ENCODE measurements around the gene EGF.
"Not testable (repeated sequence)": the region's sequence is repeated elsewhere in the genome, so short reads cannot be mapped to it uniquely, and the experiment has no call there.

EGF gene

GRCh38 chr4:109915385-109916026, 2.8 kb downstream of the EGF start:
- DNase-seq: no peak

- DNase-seq: no peak
Measured at GRCh38 chr4:109916027-109916409, 3.3 kb downstream of the EGF start.

- no peak for DNase-seq
Measured at GRCh38 chr4:109921384-109921808, 8.7 kb downstream of the EGF start.

- DNase-seq: no peak
Measured at GRCh38 chr4:109925396-109925795, 12.7 kb downstream of the EGF start.

- no peak for DNase-seq
Measured at GRCh38 chr4:109928327-109929045, 15.8 kb downstream of the EGF start.

GRCh38 chr4:109930464-109930863, 17.8 kb downstream of the EGF start:
- DNase-seq: no peak

- no peak for DNase-seq
Measured at GRCh38 chr4:109930872-109931271, 18.2 kb downstream of the EGF start.

GRCh38 chr4:109931318-109931717, 18.6 kb downstream of the EGF start:
- DNase-seq: no peak

GRCh38 chr4:109937352-109937751, 24.7 kb downstream of the EGF start:
- not testable (repeated sequence) for DNase-seq

GRCh38 chr4:109939190-109939589, 26.5 kb downstream of the EGF start:
- DNase-seq: no peak

GRCh38 chr4:109942292-109942926, 29.7 kb downstream of the EGF start:
- no peak for DNase-seq

GRCh38 chr4:109943745-109944144, 31.1 kb downstream of the EGF start:
- no peak for DNase-seq

GRCh38 chr4:109944591-109944990, 31.9 kb downstream of the EGF start:
- DNase-seq: no peak

- no peak for DNase-seq
Measured at GRCh38 chr4:109945056-109945455, 32.4 kb downstream of the EGF start.

GRCh38 chr4:109946120-109946519, 33.4 kb downstream of the EGF start:
- no peak for DNase-seq

- no peak for DNase-seq
Measured at GRCh38 chr4:109947457-109947856, 34.8 kb downstream of the EGF start.

- no peak for DNase-seq
Measured at GRCh38 chr4:109947918-109948317, 35.2 kb downstream of the EGF start.

GRCh38 chr4:109949099-109949718, 36.5 kb downstream of the EGF start:
- not testable (repeated sequence) for DNase-seq

GRCh38 chr4:109952612-109953011, 39.9 kb downstream of the EGF start:
- no peak for DNase-seq

GRCh38 chr4:109953556-109953955, 40.9 kb downstream of the EGF start:
- DNase-seq: no peak

- no peak for DNase-seq
Measured at GRCh38 chr4:109955146-109955545, 42.5 kb downstream of the EGF start.

GRCh38 chr4:109957227-109957626, 44.5 kb downstream of the EGF start:
- no peak for DNase-seq

GRCh38 chr4:109959195-109959594, 46.5 kb downstream of the EGF start:
- DNase-seq: no peak

GRCh38 chr4:109962401-109962800, 49.7 kb downstream of the EGF start:
- no peak for DNase-seq
